BLaER1 (cell line): ENCODE data around the gene ART4.

Source experiments
- H3K27ac ChIP-seq: shearing (Covaris generic); formaldehyde crosslinking; 2 replicates; pipeline ENCODE4 v1.8.1; 2022
- H3K27me3 ChIP-seq: shearing (Covaris generic); formaldehyde crosslinking; 2 replicates; pipeline ENCODE4 v1.8.1; 2022
- H3K36me3 ChIP-seq: shearing (Covaris generic); formaldehyde crosslinking; 2 replicates; pipeline ENCODE4 v1.8.1; 2022
- H3K4me1 ChIP-seq: shearing (Covaris generic); formaldehyde crosslinking; 2 replicates; pipeline ENCODE4 v1.8.1; 2022
- H3K4me2 ChIP-seq: shearing (Covaris generic); formaldehyde crosslinking; 2 replicates; pipeline ENCODE4 v1.8.1; 2022
- H3K4me3 ChIP-seq: shearing (Covaris generic); formaldehyde crosslinking; 2 replicates; pipeline ENCODE4 v1.8.1; 2022
- H3K9ac ChIP-seq: shearing (Covaris generic); formaldehyde crosslinking; 2 replicates; pipeline ENCODE4 v1.8.1; 2022
- H3K9me3 ChIP-seq: shearing (Covaris generic); formaldehyde crosslinking; 2 replicates; pipeline ENCODE4 v1.8.1; 2022
- H4K20me1 ChIP-seq: shearing (Covaris generic); formaldehyde crosslinking; 2 replicates; pipeline ENCODE4 v1.8.1; 2022
- Cebpa-rat ChIP-seq: shearing (Covaris generic); IDR thresholded peaks from 2 replicates; pipeline ENCODE4 v1.8.1; 2022

ART4 gene

DNA sequence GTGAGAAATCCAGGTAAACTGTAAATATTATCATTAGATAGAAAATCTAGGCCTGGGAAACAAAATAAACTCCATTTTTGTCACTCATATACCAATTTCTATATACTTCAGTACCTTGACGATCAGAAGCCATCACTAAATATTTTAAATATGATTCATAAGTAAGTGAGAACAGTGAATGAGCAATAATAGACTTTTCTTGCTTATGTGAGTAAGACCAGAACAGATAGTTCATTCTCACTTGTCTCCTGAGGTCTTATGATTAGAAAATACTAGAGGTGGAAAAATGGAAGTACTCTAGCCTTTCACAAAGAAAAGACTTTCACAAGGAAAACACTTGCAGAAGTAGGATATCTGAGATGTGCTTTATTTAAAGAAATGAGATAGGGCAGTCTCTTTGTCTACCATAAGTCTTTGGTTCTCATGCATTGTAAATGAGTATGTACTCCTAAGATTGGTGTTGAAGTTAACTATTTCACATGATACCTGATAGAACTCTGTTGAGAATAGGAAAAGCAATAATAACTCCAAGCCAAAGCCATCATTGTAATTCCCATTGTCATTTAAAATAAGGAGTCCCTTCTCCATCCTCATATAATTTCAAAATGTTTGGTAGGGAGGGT, 19.2 kb downstream of the ART4 start:
- H3K4me2 ChIP-seq = no peak overlapping the region
- no peaks in the 10 kb centered on the region for H3K9me3 ChIP-seq
- H3K4me1 ChIP-seq = no peaks in the 10 kb centered on the region
- no peak overlapping the region for H3K4me3 ChIP-seq
- no peaks in the 10 kb centered on the region for H3K27me3 ChIP-seq
- TF ChIP-seq Cebpa-rat = no peak
- H3K36me3 ChIP-seq = no peaks in the 10 kb centered on the region
- no peaks in the 10 kb centered on the region for H4K20me1 ChIP-seq
- H3K27ac ChIP-seq = no peak overlapping the region
- no peak overlapping the region for H3K9ac ChIP-seq

DNA sequence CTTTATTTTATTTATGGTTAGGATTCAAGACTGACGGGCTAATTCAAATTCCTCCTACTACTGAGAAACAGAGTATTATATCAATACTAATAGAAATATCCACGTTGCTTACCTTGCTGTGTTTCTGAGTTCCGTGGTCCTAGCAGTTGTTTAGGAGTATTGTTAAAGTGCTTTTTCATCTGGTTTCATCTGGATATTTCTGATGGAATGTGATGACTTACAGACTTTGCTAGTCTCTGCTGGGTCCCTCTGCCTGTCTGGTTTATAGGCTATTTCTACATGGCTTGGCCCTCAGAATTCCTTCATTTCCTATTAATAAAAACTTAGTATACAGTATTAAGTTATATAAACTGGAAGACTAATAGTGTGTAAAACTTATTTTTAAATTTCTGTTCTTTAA, 29.3 kb downstream of the ART4 start, which contains the start of gene SMCO3:
SMCO3 (minus strand) TSS at position 169 of the 400 bp plus-strand sequence. CDS start 7,502 bp downstream, outside the sequence.
- Histone ChIP-seq H3K4me2 (no peak within 1 kb of the TSS), H3K4me3 (no peak within 1 kb of the TSS), H3K27me3 (no peaks in the 10 kb centered on the region), H4K20me1 (no peaks in the 10 kb centered on the region), H3K36me3 (no peaks in the 10 kb centered on the region), H3K9me3 (no peaks in the 10 kb centered on the region), H3K27ac (no peak within 1 kb of the TSS), H3K9ac (no peak within 1 kb of the TSS), H3K4me1 (no peaks in the 10 kb centered on the region)
- no peak for TF ChIP-seq Cebpa-rat

DNA sequence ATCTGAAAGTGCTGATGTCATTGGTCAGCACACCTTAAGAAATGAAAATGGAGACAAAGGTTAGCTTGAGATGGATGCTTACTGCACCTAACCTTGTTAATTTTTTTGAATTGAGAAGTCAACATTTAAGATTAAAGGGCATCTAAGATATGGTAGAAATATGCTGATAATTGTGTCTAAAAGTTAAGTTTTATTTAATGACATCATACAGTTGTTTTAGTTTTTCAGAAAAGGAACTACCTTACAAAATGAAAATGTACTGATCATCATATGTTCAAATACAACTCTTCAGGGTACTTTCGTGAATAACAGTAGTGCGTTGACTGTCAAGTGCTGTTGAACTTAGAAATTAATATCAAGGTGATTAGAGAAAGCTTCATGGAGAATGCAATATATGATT, 31.8 kb downstream of the ART4 start:
- H4K20me1 ChIP-seq = no peaks in the 10 kb centered on the region
- no peaks in the 10 kb centered on the region for H3K36me3 ChIP-seq
- H3K9me3 ChIP-seq = no peaks in the 10 kb centered on the region
- no peak overlapping the region for H3K27ac ChIP-seq
- TF ChIP-seq Cebpa-rat = no peak
- no peak overlapping the region for H3K9ac ChIP-seq
- no peak overlapping the region for H3K4me2 ChIP-seq
- H3K27me3 ChIP-seq = no peaks in the 10 kb centered on the region
- H3K4me1 ChIP-seq = no peaks in the 10 kb centered on the region
- no peak overlapping the region for H3K4me3 ChIP-seq

DNA sequence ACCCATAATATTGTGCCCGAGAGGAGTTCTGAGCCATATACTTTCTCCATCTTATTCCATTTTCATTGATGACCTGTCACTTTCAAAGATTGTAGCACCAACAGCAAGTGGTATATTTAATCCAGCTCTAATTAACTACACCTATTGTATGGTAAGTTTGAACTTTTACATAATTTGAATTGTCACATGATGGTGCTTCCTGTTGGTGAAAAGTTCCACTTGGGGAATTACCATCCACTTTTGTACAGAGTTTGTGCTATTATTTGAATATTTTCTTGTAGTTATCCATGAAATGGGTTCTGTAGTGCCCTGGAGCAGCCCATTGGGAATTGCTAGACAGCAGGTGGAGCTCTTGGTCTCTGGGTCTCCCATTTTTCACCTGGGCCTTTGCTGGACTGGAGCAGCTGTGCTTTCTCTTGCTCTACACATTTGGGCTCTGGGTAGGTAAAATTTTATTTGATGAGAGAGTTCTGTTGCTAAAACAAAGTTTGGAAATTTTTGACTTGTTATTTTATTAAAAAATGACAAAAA, 32.3 kb downstream of the ART4 start:
- TF ChIP-seq Cebpa-rat = no peak
- Histone ChIP-seq H3K27me3 (no peaks in the 10 kb centered on the region), H3K36me3 (no peaks in the 10 kb centered on the region), H3K27ac (no peak overlapping the region), H4K20me1 (no peaks in the 10 kb centered on the region), H3K4me2 (no peak overlapping the region), H3K9me3 (no peaks in the 10 kb centered on the region), H3K4me1 (no peaks in the 10 kb centered on the region), H3K4me3 (no peak overlapping the region), H3K9ac (no peak overlapping the region)

DNA sequence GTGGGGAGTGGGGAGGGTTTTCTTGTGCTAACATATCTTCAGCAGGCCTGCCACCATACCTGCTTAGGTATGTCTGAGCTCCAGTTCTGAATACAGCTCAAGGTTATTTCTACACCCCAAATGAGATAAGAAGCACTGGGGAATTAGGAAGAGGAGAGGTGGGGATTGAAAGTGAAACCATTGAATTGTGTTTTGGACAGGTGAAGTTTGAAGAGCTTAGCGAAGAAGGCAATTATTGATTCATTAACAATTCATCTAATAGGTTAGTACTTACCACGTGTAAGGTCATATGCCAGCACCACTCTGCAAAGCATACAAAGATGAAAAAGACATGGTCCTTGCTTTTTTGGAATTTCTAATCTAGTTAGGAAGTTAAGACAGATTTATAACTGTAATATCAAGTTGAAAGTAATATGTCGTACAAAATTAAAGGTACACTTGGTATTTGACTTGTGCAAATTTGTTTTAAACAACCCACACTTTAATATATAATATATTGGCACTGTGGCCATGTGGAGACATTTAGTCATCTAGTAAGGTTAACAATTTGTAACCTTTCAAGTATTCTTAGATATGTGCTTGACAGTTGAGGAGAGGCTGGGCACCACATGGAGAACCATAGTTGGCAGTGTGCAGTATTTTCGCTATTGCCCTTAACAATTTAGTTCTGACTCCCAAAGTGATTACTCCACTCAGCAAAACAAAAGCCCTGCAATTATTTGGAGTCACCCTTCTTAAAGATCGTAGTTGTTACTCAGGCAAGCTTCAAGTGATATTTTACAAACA, 33.0 kb downstream of the ART4 start:
- Histone ChIP-seq H3K4me2 (no peak overlapping the region), H3K27me3 (no peaks in the 10 kb centered on the region), H3K36me3 (no peaks in the 10 kb centered on the region), H3K27ac (no peak overlapping the region), H3K9me3 (no peaks in the 10 kb centered on the region), H3K4me3 (no peak overlapping the region), H3K9ac (no peak overlapping the region), H4K20me1 (no peaks in the 10 kb centered on the region), H3K4me1 (no peaks in the 10 kb centered on the region)
- no peak for TF ChIP-seq Cebpa-rat

DNA sequence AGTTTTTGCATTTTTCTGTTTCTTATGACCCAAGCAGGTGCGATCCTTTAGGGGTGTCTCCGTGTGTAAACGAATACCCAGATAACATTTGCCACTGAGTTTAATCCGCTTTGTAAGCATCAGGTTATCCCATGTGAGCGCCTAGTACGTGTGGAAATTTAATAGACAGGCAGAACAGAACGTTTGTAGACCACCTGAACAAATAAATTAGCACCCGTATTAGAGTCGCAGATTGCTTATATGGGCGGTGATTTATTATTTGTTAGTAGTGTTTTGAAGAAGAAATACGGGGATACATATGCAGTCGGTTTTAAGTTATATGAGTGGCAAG, 39.5 kb downstream of the ART4 start:
- H3K36me3 ChIP-seq = peaks cover 7% of the 10 kb centered on the region
- peak overlapping the region; percentile 82 for H3K4me3 ChIP-seq
- H4K20me1 ChIP-seq = peaks cover 36% of the 10 kb centered on the region
- H3K27ac ChIP-seq = peak overlapping the region; percentile 57
- peaks cover 30% of the 10 kb centered on the region for H3K4me1 ChIP-seq
- H3K9me3 ChIP-seq = no peaks in the 10 kb centered on the region
- H3K27me3 ChIP-seq = no peaks in the 10 kb centered on the region
- H3K9ac ChIP-seq = peak overlapping the region; percentile 88
- no peak for TF ChIP-seq Cebpa-rat
- H3K4me2 ChIP-seq = peak overlapping the region; percentile 84

DNA sequence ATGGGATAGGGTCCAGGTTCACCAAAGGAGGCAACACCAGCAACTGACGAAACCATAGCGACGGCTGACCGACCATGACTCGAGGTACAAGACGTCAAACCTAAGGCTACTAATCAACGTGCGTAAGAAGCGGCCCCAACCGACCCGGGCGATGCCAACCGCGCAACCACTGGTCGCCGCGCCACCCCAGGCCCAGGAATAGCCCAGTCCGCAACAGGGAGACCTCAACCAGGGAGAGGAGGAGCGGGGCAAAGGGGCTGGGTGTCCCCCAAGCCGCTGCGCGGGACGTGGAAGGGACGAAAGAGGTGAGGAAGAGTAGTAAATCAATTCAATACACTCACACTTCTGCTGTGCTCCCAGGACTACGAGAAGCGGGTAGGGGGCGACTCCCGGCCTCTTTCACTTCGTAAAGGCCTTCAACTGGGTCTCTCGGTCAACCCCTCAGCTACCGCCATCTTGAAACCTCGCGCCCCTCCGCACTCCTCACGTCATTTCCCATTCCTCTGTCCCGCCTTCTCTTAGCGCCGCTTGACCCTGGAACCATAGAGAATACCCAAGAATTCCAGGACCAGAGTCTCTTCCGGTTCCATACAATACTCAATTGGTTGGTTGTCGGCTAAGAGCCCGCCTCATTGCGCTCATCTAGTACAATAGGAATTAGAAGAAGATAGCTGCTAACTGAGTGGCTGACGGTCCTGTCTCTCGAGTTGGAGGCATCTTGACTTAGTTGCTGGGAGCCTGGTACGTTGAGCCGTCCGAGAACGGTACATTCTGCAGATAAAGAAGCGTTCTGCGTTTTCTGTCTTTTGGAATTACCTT, 40.1 kb downstream of the ART4 start, which contains the start of the genes C12orf60 and WBP11:
C12orf60 (plus strand) TSS at position 660 of the 819 bp plus-strand sequence. CDS start 19,266 bp downstream, outside the sequence.
WBP11 (minus strand) TSS at position 468 of the 819 bp plus-strand sequence. CDS start 2,095 bp downstream, outside the sequence.
- Histone ChIP-seq H3K4me3 (peak within 1 kb of the TSS; percentile 82), H3K36me3 (peaks cover 11% of the 10 kb centered on the region), H3K27me3 (no peaks in the 10 kb centered on the region), H3K4me2 (peak within 1 kb of the TSS; percentile 85), H3K9ac (peak within 1 kb of the TSS; percentile 88), H3K27ac (peak within 1 kb of the TSS; percentile 89), H3K9me3 (no peaks in the 10 kb centered on the region), H4K20me1 (peaks cover 41% of the 10 kb centered on the region), H3K4me1 (peaks cover 30% of the 10 kb centered on the region)
- no peak for TF ChIP-seq Cebpa-rat

DNA sequence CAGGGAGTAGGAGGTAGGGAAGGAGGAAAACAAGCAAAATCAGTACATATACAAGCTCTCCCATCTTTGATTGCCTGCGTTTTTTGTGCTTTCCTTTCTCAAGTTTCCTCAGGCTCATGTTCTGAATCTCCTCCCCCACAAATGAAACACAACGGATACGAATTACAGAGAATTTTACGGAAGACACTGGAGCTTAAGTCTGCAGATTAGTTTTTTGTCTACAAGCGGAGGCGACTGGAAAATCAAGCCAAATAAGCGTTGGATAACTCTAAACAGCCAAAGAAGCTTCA, 40.7 kb downstream of the ART4 start:
- H3K9ac ChIP-seq = peak overlapping the region; percentile 88
- peak overlapping the region; percentile 89 for H3K27ac ChIP-seq
- no peak for TF ChIP-seq Cebpa-rat
- H3K27me3 ChIP-seq = no peaks in the 10 kb centered on the region
- H3K9me3 ChIP-seq = no peaks in the 10 kb centered on the region
- peaks cover 17% of the 10 kb centered on the region for H3K36me3 ChIP-seq
- H4K20me1 ChIP-seq = peaks cover 47% of the 10 kb centered on the region
- H3K4me3 ChIP-seq = peak overlapping the region; percentile 82
- peak overlapping the region; percentile 85 for H3K4me2 ChIP-seq
- peaks cover 30% of the 10 kb centered on the region for H3K4me1 ChIP-seq

DNA sequence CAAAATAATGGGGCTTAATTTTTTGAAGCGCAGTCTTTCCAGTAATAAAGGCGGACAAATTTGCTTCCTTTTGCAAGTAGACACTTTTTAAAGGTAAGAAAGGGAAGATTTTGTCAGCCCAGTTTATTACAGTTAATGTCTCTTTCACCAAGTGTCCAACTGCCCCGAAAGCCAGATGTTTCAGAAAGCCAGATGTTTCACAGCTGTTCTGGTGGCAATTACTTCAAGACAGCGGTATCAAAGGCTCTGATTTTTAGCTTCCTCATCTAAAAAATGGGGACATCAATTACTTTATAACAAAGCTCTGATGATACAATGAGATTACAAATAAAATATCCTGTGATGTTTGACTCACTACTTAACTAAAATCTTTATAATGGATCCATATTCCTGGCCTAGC, 41.1 kb downstream of the ART4 start:
- Histone ChIP-seq H3K4me1 (peaks cover 30% of the 10 kb centered on the region), H3K27ac (no peak overlapping the region; the same call in 1 of the 2 replicates), H3K27me3 (no peaks in the 10 kb centered on the region), H3K36me3 (peaks cover 21% of the 10 kb centered on the region), H3K4me3 (peak overlapping the region; percentile 82), H3K9me3 (no peaks in the 10 kb centered on the region), H4K20me1 (peaks cover 51% of the 10 kb centered on the region), H3K9ac (peak overlapping the region; percentile 88), H3K4me2 (peak overlapping the region; percentile 85)
- no peak for TF ChIP-seq Cebpa-rat

DNA sequence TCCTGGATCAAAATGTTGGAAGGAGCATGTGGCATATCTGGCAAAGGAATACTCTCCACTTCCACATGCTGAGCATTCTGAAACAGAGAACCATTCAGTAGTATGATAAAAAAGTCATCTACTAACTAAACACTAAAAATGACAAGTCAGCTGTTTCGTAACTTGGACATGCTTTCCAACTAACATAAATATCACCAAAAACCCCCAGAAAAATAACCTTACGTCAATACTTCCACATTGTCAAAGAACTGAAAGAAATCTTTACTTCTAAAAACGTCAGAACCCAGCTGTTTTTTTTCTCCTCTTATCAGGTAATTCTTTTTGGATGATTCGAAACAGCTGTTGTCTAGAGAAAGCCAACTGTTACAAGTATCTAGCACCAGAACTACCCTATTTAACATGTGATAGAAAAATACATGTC, 48.3 kb downstream of the ART4 start:
- H3K27ac ChIP-seq = no peak overlapping the region
- H3K9ac ChIP-seq = no peak overlapping the region
- TF ChIP-seq Cebpa-rat = no peak
- no peak overlapping the region for H3K4me3 ChIP-seq
- no peak overlapping the region for H3K4me2 ChIP-seq
- no peaks in the 10 kb centered on the region for H3K4me1 ChIP-seq
- H4K20me1 ChIP-seq = peaks cover 39% of the 10 kb centered on the region
- H3K27me3 ChIP-seq = no peaks in the 10 kb centered on the region
- H3K36me3 ChIP-seq = peaks cover 92% of the 10 kb centered on the region
- no peaks in the 10 kb centered on the region for H3K9me3 ChIP-seq
